K562 (cell line): ENCODE measurements around the gene FAM174C. TPM values are rescaled to one million over a fixed set of nuclear protein-coding genes. Genes with fewer than 3 reads are reported as not detected.
A peak's percentile ranks its signal among the peaks of the same experiment; 100 is the strongest.

Source experiments
- ARHGAP35 ChIP-seq: fragments of 450-650 bp; IDR thresholded peaks from 2 replicates; pipeline ENCODE4 v1.6.1; 2018; ENCODE audit not compliant: partially characterized antibody
- ATF2 ChIP-seq: sonication (generic); formaldehyde crosslinking; IDR thresholded peaks from 2 replicates; pipeline ENCODE4 v1.8.1; 2022; ENCODE audit warnings: missing genetic modification reagents
- BACH1 ChIP-seq: fragments of 200-800 bp; sonication (Bioruptor generic); IDR thresholded peaks from 2 replicates; pipeline ENCODE4 v1.6.1; 2016; ENCODE audit warnings: missing genetic modification characterization, missing compliant biosample characterization
- C11orf30 ChIP-seq: fragments of 450-650 bp; IDR thresholded peaks from 2 replicates; pipeline ENCODE4 v1.6.1; 2016; ENCODE audit warnings: low read depth, mild to moderate bottlenecking
- EP400 ChIP-seq: fragments of 450-650 bp; IDR thresholded peaks from 2 replicates; pipeline ENCODE4 v1.6.1; 2017; ENCODE audit warnings: antibody characterized with exemption, mild to moderate bottlenecking, moderate library complexity
- MCM7 ChIP-seq, 2 experiments: fragments of 450-650 bp; IDR thresholded peaks; 2 replicates each; pipeline ENCODE4 v1.6.1; 2016 to 2018
- MTA3 ChIP-seq: fragments of 450-650 bp; formaldehyde crosslinking; IDR thresholded peaks from 2 replicates; pipeline ENCODE4 v1.6.1; 2017; ENCODE audit warnings: mild to moderate bottlenecking, borderline replicate concordance
- NFXL1 ChIP-seq: fragments of 450-650 bp; formaldehyde crosslinking; IDR thresholded peaks from 2 replicates; pipeline ENCODE4 v1.4.0; 2021; ENCODE audit warnings: mild to moderate bottlenecking
- PCBP2 ChIP-seq: fragments of 200-400 bp; formaldehyde crosslinking; IDR thresholded peaks from 2 replicates; pipeline ENCODE4 v1.6.1; 2018; ENCODE audit warnings: low read length, low read depth, mild to moderate bottlenecking, moderate library complexity; ENCODE audit not compliant: poor library complexity, severe bottlenecking
- RBM39 ChIP-seq: fragments of 200-400 bp; formaldehyde crosslinking; optimal IDR thresholded peaks from 2 replicates; pipeline ENCODE3; 2018; ENCODE audit warnings: low read depth, low read length
- SRSF7 ChIP-seq: fragments of 200-400 bp; formaldehyde crosslinking; optimal IDR thresholded peaks from 2 replicates; pipeline ENCODE3; 2017; ENCODE audit warnings: mild to moderate bottlenecking, low read depth, low read length
- TEAD1 ChIP-seq, 2 experiments: fragments of 450-650 bp in 1 of 2; sonication (generic) in 1 of 2; formaldehyde crosslinking; IDR thresholded peaks; 2 replicates each; pipeline versions ENCODE4 v1.4.0 to v1.8.0; 2020 to 2022; ENCODE audit warnings: mild to moderate bottlenecking in 2 of 2, missing genetic modification reagents in 1 of 2
- THRA ChIP-seq: fragments of 450-650 bp; IDR thresholded peaks from 2 replicates; pipeline ENCODE4 v1.6.1; 2017; ENCODE audit warnings: mild to moderate bottlenecking, moderate library complexity
- U2AF1 ChIP-seq: fragments of 200-400 bp; formaldehyde crosslinking; optimal IDR thresholded peaks from 2 replicates; pipeline ENCODE3; 2017; ENCODE audit warnings: mild to moderate bottlenecking, low read depth, low read length, moderate library complexity
- ZBTB34 ChIP-seq: fragments of 250-450 bp; sonication (Bioruptor Pico); IDR thresholded peaks from 2 replicates; pipeline ENCODE4 v1.8.0; 2021; ENCODE audit warnings: mild to moderate bottlenecking, moderate library complexity
- ZNF277 ChIP-seq: fragments of 250-450 bp; sonication (Bioruptor Pico); IDR thresholded peaks from 2 replicates; pipeline ENCODE4 v1.8.0; 2022; ENCODE audit warnings: inconsistent platforms, mild to moderate bottlenecking, moderate library complexity, borderline replicate concordance
- ZNF518B ChIP-seq: fragments of 250-450 bp; sonication (Bioruptor Pico); IDR thresholded peaks from 2 replicates; pipeline ENCODE4 v1.5.0; 2021; ENCODE audit warnings: mild to moderate bottlenecking, moderate library complexity
- ZNF766 ChIP-seq: fragments of 200-800 bp; sonication (Bioruptor generic); conservative IDR thresholded peaks from 2 replicates; pipeline ENCODE4 v1.6.1; 2016; ENCODE audit warnings: missing genetic modification characterization, missing compliant biosample characterization
- ZNF780A ChIP-seq: fragments of 250-450 bp; sonication (Bioruptor Pico); IDR thresholded peaks from 2 replicates; pipeline ENCODE4 v1.5.0; 2021; ENCODE audit warnings: mild to moderate bottlenecking
- polyA plus RNA-seq, 8 experiments: library from polyadenylated mRNA; depleted of rRNA in 4 of 8; stranded (reverse) in 5 of 8; unstranded in 3 of 8; fragments of >200 nt; fragmentation: Nextera tagmentation in 2 of 8; fragmentation: Illumina TruSeq in 1 of 8; extraction: Ambion mirVana in 2 of 8; extraction: Trizol in 1 of 8; gene quantifications; 2 replicates each; pipeline versions ENCODE4 v1.2.1 to v1.2.3, GENCODE V29; 2011 to 2014; ENCODE audit warnings: inconsistent platforms in 1 of 8, missing spikeins in 1 of 8
- total RNA-seq, 7 experiments: library from RNA; depleted of rRNA in 6 of 7; stranded (reverse); fragments of >200 nt in 6 of 7; fragmentation: Illumina TruSeq in 2 of 7; extraction: Trizol in 2 of 7; gene quantifications; 2 replicates each; pipeline versions ENCODE4 v1.2.1 to v1.2.3, GENCODE V29; 2011 to 2021; ENCODE audit warnings: low replicate concordance in 1 of 7

Gene FAM174C
- total and polyA plus RNA-seq, 9 of the 15 experiments (the other 6 are each of a cell fraction or from before 2014, with no cell fraction given): 0.66 to 89.6 (median 20.3) TPM

GRCh38 chr19:1249298-1249989, 25.9 kb upstream of the FAM174C start (continued):
- TF ChIP-seq ATF2 (CRISPR knock-in tag) (peak; percentile 44; the same call in 1 of the 2 replicates), MCM7 (IDR thresholded peaks at IDR 0.05) (no peak), NFXL1 (no peak), ZNF277 (CRISPR knock-in tag) (no peak), THRA (no peak), ZNF780A (CRISPR knock-in tag) (no peak), ZNF766 (CRISPR knock-in tag) (0 out of 2 replicates have a peak, but pooled peaks have one; percentile 5), RBM39 (no peak), EP400 (peak; percentile 34; the same call in 1 of the 2 replicates), MTA3 (no peak; the same call in 1 of the 2 replicates), TEAD1 (CRISPR knock-in tag; IDR thresholded peaks at IDR 0.05) (0 out of 4 replicates have a peak, but pooled peaks of 1 of the 2 experiments have one; percentile 29), BACH1 (no peak), PCBP2 (no peak), U2AF1 (peak; percentile 48), ZNF518B (CRISPR knock-in tag) (no peak), ARHGAP35 (no peak), ZBTB34 (no peak), C11orf30 (no peak), SRSF7 (no peak)
